Neural cell (in vitro differentiated cells): Measurements from ENCODE around the gene CYB5B. TPM values are rescaled to one million over a fixed set of nuclear protein-coding genes. Genes with fewer than 3 reads are reported as not detected.

ENCODE experiments used
- H2AFZ ChIP-seq: fragments of 200-600, 300-800 bp; sonication (generic), shearing (Covaris generic); 2 replicates; pipeline ENCODE4 v1.6.0; 2014; ENCODE audit warnings: low read depth, mild to moderate bottlenecking, antibody characterized with exemption, low read length, moderate library complexity
- H3F3A ChIP-seq: fragments of 200-600 bp; shearing (Covaris generic); 2 replicates; pipeline ENCODE4 v1.6.1; 2016; ENCODE audit warnings: mild to moderate bottlenecking, moderate library complexity, mixed read lengths, antibody characterized with exemption, low read length; ENCODE audit not compliant: insufficient read depth, poor library complexity, severe bottlenecking
- H3K27ac ChIP-seq: fragments of 200-600, 300-800 bp; sonication (generic), shearing (Covaris generic); 2 replicates; pipeline ENCODE4 v1.5.1; 2014; ENCODE audit warnings: mild to moderate bottlenecking, low read length, moderate library complexity
- H3K27me3 ChIP-seq: fragments of 300-800, 200-600 bp; sonication (generic), shearing (Covaris generic); 2 replicates; pipeline ENCODE4 v1.6.0; 2014; ENCODE audit warnings: mild to moderate bottlenecking, low read depth, low read length, moderate library complexity; ENCODE audit not compliant: insufficient read depth
- H3K36me3 ChIP-seq: fragments of 300-800, 200-600 bp; sonication (generic), shearing (Covaris generic); 2 replicates; pipeline ENCODE4 v1.5.1; 2014; ENCODE audit warnings: mild to moderate bottlenecking, antibody characterized with exemption, low read length, moderate library complexity; ENCODE audit not compliant: insufficient read depth
- H3K4me2 ChIP-seq: fragments of 300-800, 200-600 bp; sonication (generic), shearing (Covaris generic); 2 replicates; pipeline ENCODE4 v1.6.0; 2014; ENCODE audit warnings: mild to moderate bottlenecking, low read length
- H3K4me3 ChIP-seq: fragments of 300-800, 200-600 bp; sonication (generic), shearing (Covaris generic); 2 replicates; pipeline ENCODE4 v1.5.1; 2014; ENCODE audit warnings: mild to moderate bottlenecking, low read length, moderate library complexity
- H3K79me2 ChIP-seq: fragments of 200-600 bp; shearing (Covaris generic); replicated peaks from 2 replicates; pipeline ENCODE4 v1.6.0; 2014; ENCODE audit warnings: mild to moderate bottlenecking, low read length, moderate library complexity; ENCODE audit not compliant: insufficient read depth
- H3K9ac ChIP-seq: fragments of 300-800, 200-600 bp; sonication (generic), shearing (Covaris generic); 2 replicates; pipeline ENCODE4 v1.6.1; 2016; ENCODE audit warnings: mild to moderate bottlenecking, low read length, mixed read lengths
- H3K9me2 ChIP-seq: fragments of 200-600 bp; shearing (Covaris generic); 2 replicates; pipeline ENCODE4 v1.6.1; 2016; ENCODE audit warnings: mild to moderate bottlenecking, low read length, mixed read lengths; ENCODE audit not compliant: insufficient read depth
- H3K9me3 ChIP-seq: fragments of 200-600, 300-800 bp; sonication (generic), shearing (Covaris generic); 2 replicates; pipeline ENCODE4 v1.6.1; 2016; ENCODE audit warnings: mild to moderate bottlenecking, mixed run types, low read length, moderate library complexity, mixed read lengths
- H4K20me1 ChIP-seq: fragments of 200-600 bp; shearing (Covaris generic); 2 replicates; pipeline ENCODE4 v1.6.1; 2016; ENCODE audit warnings: mild to moderate bottlenecking, mixed run types; ENCODE audit not compliant: insufficient read depth
- EP300 ChIP-seq: fragments of 450-650 bp; conservative IDR thresholded peaks from 2 replicates; pipeline ENCODE4 v1.6.1; 2014; ENCODE audit warnings: antibody characterized with exemption, mild to moderate bottlenecking, moderate library complexity; ENCODE audit not compliant: poor library complexity, severe bottlenecking
- EZH2 ChIP-seq: fragments of 200-600, 300-800 bp; shearing (Covaris generic), sonication (generic); IDR thresholded peaks from 2 replicates; pipeline ENCODE4 v1.6.1; 2014; ENCODE audit warnings: antibody characterized with exemption, low read length, borderline replicate concordance, mild to moderate bottlenecking; ENCODE audit not compliant: insufficient read depth, poor library complexity, severe bottlenecking
- MXI1 ChIP-seq: fragments of 450-650 bp; conservative IDR thresholded peaks from 2 replicates; pipeline ENCODE4 v1.6.1; 2014; ENCODE audit warnings: antibody characterized with exemption, mild to moderate bottlenecking; ENCODE audit not compliant: poor library complexity, severe bottlenecking
- POLR2AphosphoS5 ChIP-seq: IDR thresholded peaks from 2 replicates; pipeline ENCODE4 v1.6.1; 2012
- RAD21 ChIP-seq: fragments of 450-650 bp; conservative IDR thresholded peaks from 2 replicates; pipeline ENCODE4 v1.6.1; 2014; ENCODE audit warnings: antibody characterized with exemption, mild to moderate bottlenecking, moderate library complexity
- SMC3 ChIP-seq: fragments of 450-650 bp; conservative IDR thresholded peaks from 2 replicates; pipeline ENCODE4 v1.6.1; 2014; ENCODE audit warnings: antibody characterized with exemption, mild to moderate bottlenecking, moderate library complexity; ENCODE audit not compliant: poor library complexity
- TAF1 ChIP-seq: IDR thresholded peaks from 2 replicates; pipeline ENCODE4 v1.6.1; 2012; ENCODE audit warnings: low read depth
- polyA plus RNA-seq: library from polyadenylated mRNA; depleted of rRNA; stranded (reverse); fragments of >200 nt; gene quantifications from 2 replicates; pipeline ENCODE4 v1.2.3, GENCODE V29; 2014
- TF ChIP-seq, protein P1 (sequence below): fragments of 450-650 bp; IDR thresholded peaks from 2 replicates; pipeline ENCODE4 v1.5.1; 2014; ENCODE audit warnings: antibody characterized with exemption, mild to moderate bottlenecking, moderate library complexity; ENCODE audit not compliant: poor library complexity, severe bottlenecking
- TF ChIP-seq, protein P2 (sequence below): IDR thresholded peaks from 2 replicates; pipeline ENCODE4 v1.6.1; 2012; ENCODE audit warnings: borderline replicate concordance

CYB5B gene
- polyA plus RNA-seq, 1 donor from 2014 or later: 70.4 TPM

DNA sequence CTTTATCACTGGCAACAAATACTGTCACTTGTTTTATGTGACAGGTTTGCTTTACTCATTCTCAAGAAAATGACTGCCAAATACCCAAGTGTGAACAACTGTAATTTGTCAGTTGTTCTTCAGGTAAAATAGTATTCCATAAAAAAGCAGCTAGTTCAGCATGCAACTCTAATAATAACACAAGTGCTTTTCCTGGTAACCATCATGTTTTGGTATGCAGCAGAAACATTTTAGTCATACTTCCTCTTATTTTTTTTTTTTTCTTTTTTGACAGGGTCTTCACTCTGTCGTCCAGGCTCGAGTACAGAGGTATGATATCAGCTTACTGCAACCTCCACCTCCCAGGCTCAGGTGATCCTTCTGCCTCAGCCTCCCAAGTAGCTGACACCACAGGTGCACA lies 43.2 kb upstream of the CYB5B start:
- Histone ChIP-seq H3K9ac (no peak overlapping the region), H3K4me2 (no peak overlapping the region), H2AFZ (no peak overlapping the region), H3K9me2 (no peaks in the 10 kb centered on the region), H3K79me2 (peaks cover 17% of the 10 kb centered on the region), H3K27me3 (no peaks in the 10 kb centered on the region), H3K9me3 (no peaks in the 10 kb centered on the region), H3K4me3 (no peak overlapping the region), H3K36me3 (no peaks in the 10 kb centered on the region), H3F3A (no peaks in the 10 kb centered on the region), H3K27ac (no peak overlapping the region), H4K20me1 (no peaks in the 10 kb centered on the region)
- no peak for TF ChIP-seq MXI1
- TF ChIP-seq, protein P1, sequence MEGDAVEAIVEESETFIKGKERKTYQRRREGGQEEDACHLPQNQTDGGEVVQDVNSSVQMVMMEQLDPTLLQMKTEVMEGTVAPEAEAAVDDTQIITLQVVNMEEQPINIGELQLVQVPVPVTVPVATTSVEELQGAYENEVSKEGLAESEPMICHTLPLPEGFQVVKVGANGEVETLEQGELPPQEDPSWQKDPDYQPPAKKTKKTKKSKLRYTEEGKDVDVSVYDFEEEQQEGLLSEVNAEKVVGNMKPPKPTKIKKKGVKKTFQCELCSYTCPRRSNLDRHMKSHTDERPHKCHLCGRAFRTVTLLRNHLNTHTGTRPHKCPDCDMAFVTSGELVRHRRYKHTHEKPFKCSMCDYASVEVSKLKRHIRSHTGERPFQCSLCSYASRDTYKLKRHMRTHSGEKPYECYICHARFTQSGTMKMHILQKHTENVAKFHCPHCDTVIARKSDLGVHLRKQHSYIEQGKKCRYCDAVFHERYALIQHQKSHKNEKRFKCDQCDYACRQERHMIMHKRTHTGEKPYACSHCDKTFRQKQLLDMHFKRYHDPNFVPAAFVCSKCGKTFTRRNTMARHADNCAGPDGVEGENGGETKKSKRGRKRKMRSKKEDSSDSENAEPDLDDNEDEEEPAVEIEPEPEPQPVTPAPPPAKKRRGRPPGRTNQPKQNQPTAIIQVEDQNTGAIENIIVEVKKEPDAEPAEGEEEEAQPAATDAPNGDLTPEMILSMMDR: no peak
- TF ChIP-seq EP300: no peak
- no peak for TF ChIP-seq TAF1
- no peak for TF ChIP-seq EZH2
- TF ChIP-seq, protein P2, sequence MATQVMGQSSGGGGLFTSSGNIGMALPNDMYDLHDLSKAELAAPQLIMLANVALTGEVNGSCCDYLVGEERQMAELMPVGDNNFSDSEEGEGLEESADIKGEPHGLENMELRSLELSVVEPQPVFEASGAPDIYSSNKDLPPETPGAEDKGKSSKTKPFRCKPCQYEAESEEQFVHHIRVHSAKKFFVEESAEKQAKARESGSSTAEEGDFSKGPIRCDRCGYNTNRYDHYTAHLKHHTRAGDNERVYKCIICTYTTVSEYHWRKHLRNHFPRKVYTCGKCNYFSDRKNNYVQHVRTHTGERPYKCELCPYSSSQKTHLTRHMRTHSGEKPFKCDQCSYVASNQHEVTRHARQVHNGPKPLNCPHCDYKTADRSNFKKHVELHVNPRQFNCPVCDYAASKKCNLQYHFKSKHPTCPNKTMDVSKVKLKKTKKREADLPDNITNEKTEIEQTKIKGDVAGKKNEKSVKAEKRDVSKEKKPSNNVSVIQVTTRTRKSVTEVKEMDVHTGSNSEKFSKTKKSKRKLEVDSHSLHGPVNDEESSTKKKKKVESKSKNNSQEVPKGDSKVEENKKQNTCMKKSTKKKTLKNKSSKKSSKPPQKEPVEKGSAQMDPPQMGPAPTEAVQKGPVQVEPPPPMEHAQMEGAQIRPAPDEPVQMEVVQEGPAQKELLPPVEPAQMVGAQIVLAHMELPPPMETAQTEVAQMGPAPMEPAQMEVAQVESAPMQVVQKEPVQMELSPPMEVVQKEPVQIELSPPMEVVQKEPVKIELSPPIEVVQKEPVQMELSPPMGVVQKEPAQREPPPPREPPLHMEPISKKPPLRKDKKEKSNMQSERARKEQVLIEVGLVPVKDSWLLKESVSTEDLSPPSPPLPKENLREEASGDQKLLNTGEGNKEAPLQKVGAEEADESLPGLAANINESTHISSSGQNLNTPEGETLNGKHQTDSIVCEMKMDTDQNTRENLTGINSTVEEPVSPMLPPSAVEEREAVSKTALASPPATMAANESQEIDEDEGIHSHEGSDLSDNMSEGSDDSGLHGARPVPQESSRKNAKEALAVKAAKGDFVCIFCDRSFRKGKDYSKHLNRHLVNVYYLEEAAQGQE: no peak

DNA sequence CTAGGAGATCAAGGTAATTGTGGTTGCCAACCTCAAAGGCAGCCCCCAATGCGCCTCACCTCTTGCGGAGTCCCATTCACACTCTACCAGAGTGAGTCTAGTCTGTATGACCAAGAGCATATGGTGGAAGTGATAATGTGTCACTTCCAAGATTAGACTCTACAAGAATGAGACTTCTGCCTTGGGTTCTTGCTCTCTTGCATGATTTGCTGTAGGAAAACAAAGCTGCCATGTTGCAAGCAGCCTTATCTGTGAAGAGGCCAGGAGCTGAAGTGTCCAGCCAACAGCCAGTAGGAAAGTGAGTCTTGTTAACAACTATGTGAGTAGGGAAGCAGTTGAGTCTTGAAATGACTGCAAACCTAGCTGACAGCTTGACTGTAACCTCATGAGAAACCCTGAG lies 42.0 kb upstream of the CYB5B start:
- peaks cover 17% of the 10 kb centered on the region for H3K79me2 ChIP-seq
- no peaks in the 10 kb centered on the region for H3K9me2 ChIP-seq
- H3K9ac ChIP-seq: no peak overlapping the region
- H2AFZ ChIP-seq: no peak overlapping the region
- H3F3A ChIP-seq: no peaks in the 10 kb centered on the region
- H3K27me3 ChIP-seq: no peaks in the 10 kb centered on the region
- H4K20me1 ChIP-seq: no peaks in the 10 kb centered on the region
- TF ChIP-seq MXI1 (no peak), EZH2 (no peak), SMC3 (no peak), POLR2AphosphoS5 (no peak), RAD21 (no peak), EP300 (no peak), TAF1 (no peak)
- TF ChIP-seq, protein P1: no peak
- TF ChIP-seq, protein P2: no peak
- H3K27ac ChIP-seq: no peak overlapping the region
- H3K36me3 ChIP-seq: no peaks in the 10 kb centered on the region
- H3K4me3 ChIP-seq: no peak overlapping the region
- H3K4me2 ChIP-seq: no peak overlapping the region
- H3K9me3 ChIP-seq: no peaks in the 10 kb centered on the region
